GM12801 (cell line): ENCODE results near the gene FNBP1L.

Source experiments
- CTCF ChIP-seq: IDR thresholded peaks from one replicate; pipeline ENCODE4 v1.5.1; 2011; ENCODE audit warnings: control low read depth; ENCODE audit not compliant: insufficient read length; ENCODE audit errors: extremely low read depth

The FNBP1L gene

GRCh38 chr1:93552741-93553455 lies 105.0 kb downstream of the FNBP1L start:
- no peak for TF ChIP-seq CTCF

DNA sequence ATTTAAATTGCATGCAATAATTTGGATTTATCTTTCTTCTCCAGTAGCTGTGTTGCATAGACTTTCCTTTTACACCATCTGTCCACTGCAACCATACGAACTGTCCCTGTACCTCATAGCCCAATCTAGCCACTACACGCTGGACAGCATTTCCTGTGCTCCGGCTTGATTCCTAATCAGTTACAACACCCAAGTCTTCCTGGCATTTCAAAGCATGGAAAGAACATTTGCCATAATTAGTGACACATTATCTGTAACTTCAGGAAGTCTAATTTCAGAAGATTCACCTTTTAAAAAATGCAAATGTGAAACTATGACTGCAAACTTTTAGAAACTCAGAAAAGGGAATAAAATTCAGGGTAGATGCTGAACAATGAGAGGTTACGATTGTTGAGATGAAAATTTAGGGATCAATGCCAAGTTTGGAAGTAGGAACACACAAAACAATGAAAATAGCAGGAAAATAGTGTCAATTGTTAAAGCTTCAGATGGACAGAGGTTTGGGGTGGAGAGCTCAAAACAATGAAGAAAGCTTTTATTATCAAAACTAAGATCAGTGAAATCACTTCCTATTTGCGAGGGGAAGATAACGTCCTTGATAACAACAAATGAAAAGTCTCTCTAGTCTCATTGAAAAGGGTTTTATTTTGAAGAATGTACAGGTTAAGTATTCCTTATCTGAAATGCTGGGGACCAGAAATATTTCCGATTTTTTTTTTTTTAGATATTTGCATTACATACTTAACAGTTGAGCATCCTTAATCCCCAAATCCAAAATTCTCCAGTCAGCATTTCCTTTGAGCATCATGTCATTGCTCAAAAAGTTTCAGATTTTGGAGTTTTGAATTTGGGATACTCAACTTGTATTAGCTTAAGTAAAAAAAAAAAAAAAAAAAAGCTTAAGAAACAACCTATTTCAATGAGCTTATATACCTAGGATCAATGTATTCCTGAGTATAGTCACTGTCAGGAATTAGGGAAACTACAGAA lies 107.3 kb downstream of the FNBP1L start:
- TF ChIP-seq CTCF: no peak

GRCh38 chr1:93556291-93556690 lies 108.4 kb downstream of the FNBP1L start:
- TF ChIP-seq CTCF: no peak

DNA sequence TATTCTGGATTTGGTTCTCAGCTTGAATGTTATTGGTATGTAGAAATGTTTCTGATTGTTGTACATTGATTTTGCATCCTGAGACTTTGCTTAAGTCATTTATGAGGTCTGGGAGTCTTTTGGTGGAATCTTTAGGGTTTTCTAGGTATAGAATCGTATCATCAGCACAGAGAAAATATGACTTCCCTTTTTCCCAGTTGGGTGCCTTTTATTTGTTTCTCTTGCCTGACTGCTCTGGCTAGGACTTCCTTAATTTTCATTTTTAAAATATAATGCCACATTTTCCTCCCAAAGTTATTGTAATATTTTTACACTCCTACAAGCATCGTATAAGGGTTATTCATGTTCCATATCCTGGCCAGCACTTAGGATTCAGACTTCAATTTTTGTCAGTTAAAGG lies 111.1 kb downstream of the FNBP1L start:
- no peak for TF ChIP-seq CTCF

- TF ChIP-seq CTCF: no peak
Measured at GRCh38 chr1:93559695-93560094, 111.8 kb downstream of the FNBP1L start.

DNA sequence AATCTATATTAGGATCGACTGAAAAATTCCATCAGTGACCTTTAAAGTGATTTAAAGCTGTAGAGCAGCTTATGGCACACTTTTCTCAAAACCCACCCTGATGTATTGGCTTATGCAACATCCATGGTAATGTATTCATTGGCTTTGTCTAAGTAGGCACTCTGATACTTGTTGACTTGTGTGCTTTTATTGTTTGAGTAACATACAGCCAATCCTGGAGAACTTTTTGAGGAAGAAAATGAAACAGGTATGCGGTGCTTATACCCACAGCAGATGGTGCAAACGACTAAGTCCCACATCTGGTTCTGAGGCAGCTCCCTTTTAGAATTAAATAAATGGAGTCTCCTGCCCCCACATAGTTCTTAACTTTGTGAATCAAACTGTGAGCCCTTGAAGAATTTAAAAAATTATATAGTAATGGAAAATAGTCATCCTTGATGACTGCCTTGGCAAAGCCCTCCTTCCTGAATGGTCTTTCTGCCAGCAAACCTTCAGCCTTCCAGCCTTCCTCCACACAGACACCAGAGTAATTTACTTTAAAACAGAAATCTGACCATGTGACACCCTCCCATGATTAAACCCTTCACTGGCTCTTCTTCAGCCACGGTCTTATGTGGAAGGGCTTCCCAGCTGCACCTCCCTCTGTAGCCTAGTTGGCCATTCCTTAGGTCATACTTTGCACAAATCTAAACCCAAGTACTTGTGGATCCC lies 117.7 kb downstream of the FNBP1L start:
- no peak for TF ChIP-seq CTCF

DNA sequence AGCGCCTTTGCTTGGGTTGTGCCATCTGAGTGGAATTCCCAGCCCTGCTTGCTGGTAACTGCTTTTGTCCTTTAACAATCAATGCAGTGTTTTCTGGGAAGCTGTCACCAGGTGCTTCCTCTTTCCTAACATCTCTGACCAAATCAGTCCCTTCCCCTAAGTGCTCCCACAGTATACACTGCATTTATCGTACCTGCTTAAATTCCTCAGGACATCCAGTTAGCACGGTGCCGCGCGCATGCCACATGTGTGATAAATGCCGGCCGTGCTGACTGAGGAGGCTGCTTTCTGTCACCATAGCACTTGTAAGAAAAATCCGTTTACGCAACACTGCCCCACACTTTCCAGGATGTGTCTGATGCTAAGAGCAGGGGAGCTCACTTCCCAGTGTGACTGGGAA lies 118.3 kb downstream of the FNBP1L start:
- no peak for TF ChIP-seq CTCF
